Measurements from ENCODE around the gene RTCA. TPM values are rescaled to one million over a fixed set of nuclear protein-coding genes. Genes with fewer than 3 reads are reported as not detected.

The RTCA gene
- total RNA-seq, 1 experiment from 2014 or later = 33.6 TPM

- H4K91ac ChIP-seq (ENCODE audit: insufficient read length, low read depth, low read length) = no peak overlapping the region
Observed at GRCh38 chr1:100342348-100342747, 76.3 kb downstream of the RTCA start.

More at GRCh38 chr1:100342348-100342747, 76.3 kb downstream of the RTCA start:
- DNase-seq = no peak
- Histone ChIP-seq H3K4me2 (ENCODE audit: insufficient read depth, insufficient read length, low read length) (no peak overlapping the region), H3K4ac (ENCODE audit: low read depth, low read length) (no peak overlapping the region), H3K9ac (ENCODE audit: extremely low read depth, insufficient read length, low read length) (no peak overlapping the region), H4K5ac (ENCODE audit: insufficient read length, low read depth, low read length) (no peak overlapping the region), H2AK5ac (ENCODE audit: insufficient read length, low read length) (no peak overlapping the region), H3K23ac (ENCODE audit: insufficient read length, low read depth, low read length) (no peak overlapping the region), H3K4me1 (ENCODE audit: insufficient read depth, low read length) (no peaks in the 10 kb centered on the region), H3K14ac (ENCODE audit: insufficient read depth, low read length) (no peak overlapping the region), H3K27me3 (ENCODE audit: insufficient read depth, low read length) (no peaks in the 10 kb centered on the region), H3K23me2 (ENCODE audit: insufficient read length, low read depth, low read length, poor library complexity, severe bottlenecking) (no peaks in the 10 kb centered on the region), H2BK120ac (ENCODE audit: low read depth, low read length, poor library complexity, severe bottlenecking) (no peak overlapping the region), H3K79me2 (ENCODE audit: insufficient read depth, low read length) (no peaks in the 10 kb centered on the region), H3K79me1 (ENCODE audit: insufficient read depth, low read depth, low read length, poor library complexity, severe bottlenecking) (no peaks in the 10 kb centered on the region), H2BK15ac (ENCODE audit: low read depth, low read length) (no peak overlapping the region), H2BK20ac (ENCODE audit: low read depth, low read length, poor library complexity, severe bottlenecking) (no peak overlapping the region), H4K8ac (replicated peaks; ENCODE audit: insufficient read length, low read depth, low read length) (no peak overlapping the region), H3K56ac (ENCODE audit: insufficient read length, low read depth, low read length) (no peak overlapping the region), H3K27ac (ENCODE audit: insufficient read length, low read depth, low read length) (no peak overlapping the region), H2AFZ (ENCODE audit: low read length) (no peak overlapping the region), H3K18ac (ENCODE audit: insufficient read length, low read depth, low read length) (no peak overlapping the region), H2BK5ac (ENCODE audit: insufficient read length, low read length) (no peak overlapping the region), H2BK12ac (ENCODE audit: insufficient read length, low read depth, low read length) (no peak overlapping the region), H4K20me1 (ENCODE audit: control insufficient read depth, insufficient read depth, insufficient read length) (no peaks in the 10 kb centered on the region), H3K9me3 (ENCODE audit: control insufficient read depth, low read depth, low read length) (no peaks in the 10 kb centered on the region), H3T11ph (ENCODE audit: low read length) (no peak overlapping the region)
- Mint-ChIP-seq H3K27ac (no peak overlapping the region), H3K36me3 (ENCODE audit: insufficient read depth in 1 of 3, low read depth in 3 of 3) (no peaks in the 10 kb centered on the region), H3K4me3 (no peak overlapping the region), H3K27me3 (ENCODE audit: low read depth) (no peaks in the 10 kb centered on the region), H3K9me3 (no peaks in the 10 kb centered on the region), H3K4me1 (peaks cover 18 to 19% of the 10 kb centered on the region in 2 experiments)
- no CpG with 5 or more reads among the region's 2 CpGs for WGBS (ENCODE audit: extremely low coverage, insufficient read length, low lambda C conversion rate)
- TF ChIP-seq, protein P1, sequence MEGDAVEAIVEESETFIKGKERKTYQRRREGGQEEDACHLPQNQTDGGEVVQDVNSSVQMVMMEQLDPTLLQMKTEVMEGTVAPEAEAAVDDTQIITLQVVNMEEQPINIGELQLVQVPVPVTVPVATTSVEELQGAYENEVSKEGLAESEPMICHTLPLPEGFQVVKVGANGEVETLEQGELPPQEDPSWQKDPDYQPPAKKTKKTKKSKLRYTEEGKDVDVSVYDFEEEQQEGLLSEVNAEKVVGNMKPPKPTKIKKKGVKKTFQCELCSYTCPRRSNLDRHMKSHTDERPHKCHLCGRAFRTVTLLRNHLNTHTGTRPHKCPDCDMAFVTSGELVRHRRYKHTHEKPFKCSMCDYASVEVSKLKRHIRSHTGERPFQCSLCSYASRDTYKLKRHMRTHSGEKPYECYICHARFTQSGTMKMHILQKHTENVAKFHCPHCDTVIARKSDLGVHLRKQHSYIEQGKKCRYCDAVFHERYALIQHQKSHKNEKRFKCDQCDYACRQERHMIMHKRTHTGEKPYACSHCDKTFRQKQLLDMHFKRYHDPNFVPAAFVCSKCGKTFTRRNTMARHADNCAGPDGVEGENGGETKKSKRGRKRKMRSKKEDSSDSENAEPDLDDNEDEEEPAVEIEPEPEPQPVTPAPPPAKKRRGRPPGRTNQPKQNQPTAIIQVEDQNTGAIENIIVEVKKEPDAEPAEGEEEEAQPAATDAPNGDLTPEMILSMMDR (conservative IDR thresholded peaks at IDR 0.05) = no peak

Small RNA genes lying within 50 kb of the gene (microRNA-seq; reads per million reads assigned to microRNA genes)
- gene MIR553 (ENCODE audit: borderline microRNAs expressed) = not detected

Other genes with a start within 250 kb of the RTCA start
- gene SASS6, start 133.3 kb upstream of the RTCA start, total RNA-seq (2021) = 14.2 and 15.2 TPM in 2 replicates
- 19.4 and 21.6 TPM in 2 replicates for gene TRMT13, start 133.1 kb upstream of the RTCA start, total RNA-seq (2021)
- gene LRRC39, start 88.0 kb upstream of the RTCA start, total RNA-seq (2021) = 0.20 and 0.37 TPM in 2 replicates
- 19.0 and 20.3 TPM in 2 replicates for gene DBT, start 16.4 kb upstream of the RTCA start, total RNA-seq (2021)
- 8.4 and 8.9 TPM in 2 replicates for gene CDC14A, start 86.3 kb downstream of the RTCA start, total RNA-seq (2021)